GM10266 (cell line): ENCODE results near the gene APRT.
"Not testable (repeated sequence)": the region's sequence is repeated elsewhere in the genome, so short reads cannot be mapped to it uniquely, and the experiment has no call there.

ENCODE experiments used
- DNase-seq: peaks from one replicate; pipeline ENCODE4 v3.0.0; 2012; ENCODE audit errors: extremely low spot score
- TF ChIP-seq, protein P1 (sequence below): IDR thresholded peaks from 2 replicates; pipeline ENCODE4 v1.5.1; 2012; ENCODE audit warnings: mild to moderate bottlenecking, low read depth; ENCODE audit not compliant: control insufficient read depth, insufficient read depth; ENCODE audit errors: missing control alignments

The APRT gene

DNA sequence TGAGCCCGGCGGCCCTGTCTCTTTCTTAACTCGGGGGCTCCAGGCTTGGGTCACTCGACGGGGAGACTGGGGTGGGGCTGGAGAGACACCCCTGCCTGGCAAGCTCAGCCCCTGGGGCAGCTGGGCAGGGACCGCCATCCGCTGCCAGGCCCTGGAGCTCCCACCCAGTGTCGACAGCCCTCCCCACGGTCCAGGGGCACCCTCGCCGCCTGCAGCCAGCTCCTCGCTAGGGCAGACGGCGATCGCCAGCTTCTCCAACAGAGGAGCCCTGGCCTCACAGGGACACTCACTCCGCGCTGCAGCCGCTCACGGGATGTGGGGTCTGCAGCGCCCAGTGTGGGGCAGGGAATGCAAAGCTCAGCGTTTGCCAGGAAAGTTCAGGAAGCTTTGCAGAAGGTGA is 16.0 kb upstream of the APRT start:
- TF ChIP-seq, protein P1, sequence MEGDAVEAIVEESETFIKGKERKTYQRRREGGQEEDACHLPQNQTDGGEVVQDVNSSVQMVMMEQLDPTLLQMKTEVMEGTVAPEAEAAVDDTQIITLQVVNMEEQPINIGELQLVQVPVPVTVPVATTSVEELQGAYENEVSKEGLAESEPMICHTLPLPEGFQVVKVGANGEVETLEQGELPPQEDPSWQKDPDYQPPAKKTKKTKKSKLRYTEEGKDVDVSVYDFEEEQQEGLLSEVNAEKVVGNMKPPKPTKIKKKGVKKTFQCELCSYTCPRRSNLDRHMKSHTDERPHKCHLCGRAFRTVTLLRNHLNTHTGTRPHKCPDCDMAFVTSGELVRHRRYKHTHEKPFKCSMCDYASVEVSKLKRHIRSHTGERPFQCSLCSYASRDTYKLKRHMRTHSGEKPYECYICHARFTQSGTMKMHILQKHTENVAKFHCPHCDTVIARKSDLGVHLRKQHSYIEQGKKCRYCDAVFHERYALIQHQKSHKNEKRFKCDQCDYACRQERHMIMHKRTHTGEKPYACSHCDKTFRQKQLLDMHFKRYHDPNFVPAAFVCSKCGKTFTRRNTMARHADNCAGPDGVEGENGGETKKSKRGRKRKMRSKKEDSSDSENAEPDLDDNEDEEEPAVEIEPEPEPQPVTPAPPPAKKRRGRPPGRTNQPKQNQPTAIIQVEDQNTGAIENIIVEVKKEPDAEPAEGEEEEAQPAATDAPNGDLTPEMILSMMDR, result no peak
- no peak for DNase-seq

DNA sequence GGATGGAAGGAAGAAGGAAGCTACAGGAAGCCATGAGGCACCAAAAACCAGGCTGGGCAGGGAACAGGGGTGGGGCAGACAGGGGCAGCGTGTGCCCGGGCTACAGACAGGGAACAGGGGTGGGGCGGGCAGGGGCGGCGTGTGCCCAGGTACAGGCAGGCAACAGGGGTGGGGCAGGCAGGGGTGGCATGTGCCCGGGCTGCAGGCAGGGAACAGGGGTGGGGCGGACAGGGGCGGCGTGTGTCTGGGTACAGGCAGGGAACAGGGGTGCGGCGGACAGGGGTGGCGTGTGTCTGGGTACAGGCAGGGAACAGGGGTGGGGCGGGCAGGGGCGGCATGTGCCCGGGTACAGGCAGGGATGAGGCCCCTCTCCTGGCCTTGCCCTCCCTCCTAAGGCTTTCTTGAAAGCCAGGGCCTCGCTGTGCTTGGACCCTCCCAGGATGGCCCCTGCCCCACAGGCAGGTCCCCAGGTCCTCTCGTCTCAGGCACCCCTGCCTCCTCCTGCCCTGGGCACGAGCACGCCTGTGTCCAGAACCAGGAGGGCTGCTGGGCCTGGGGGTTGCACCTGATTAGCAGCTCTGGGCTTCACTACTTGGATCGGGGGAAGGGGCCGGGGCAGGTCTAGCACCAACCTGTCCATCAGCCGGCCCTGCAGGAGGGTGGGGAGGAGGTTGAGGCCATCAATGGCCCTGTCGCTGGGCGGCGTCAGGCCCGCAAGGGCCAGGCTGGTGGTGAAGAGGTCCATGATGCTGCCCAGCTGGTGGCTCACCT is 14.5 kb upstream of the APRT start:
- DNase-seq, result no peak
- TF ChIP-seq, protein P1, result no peak

DNA sequence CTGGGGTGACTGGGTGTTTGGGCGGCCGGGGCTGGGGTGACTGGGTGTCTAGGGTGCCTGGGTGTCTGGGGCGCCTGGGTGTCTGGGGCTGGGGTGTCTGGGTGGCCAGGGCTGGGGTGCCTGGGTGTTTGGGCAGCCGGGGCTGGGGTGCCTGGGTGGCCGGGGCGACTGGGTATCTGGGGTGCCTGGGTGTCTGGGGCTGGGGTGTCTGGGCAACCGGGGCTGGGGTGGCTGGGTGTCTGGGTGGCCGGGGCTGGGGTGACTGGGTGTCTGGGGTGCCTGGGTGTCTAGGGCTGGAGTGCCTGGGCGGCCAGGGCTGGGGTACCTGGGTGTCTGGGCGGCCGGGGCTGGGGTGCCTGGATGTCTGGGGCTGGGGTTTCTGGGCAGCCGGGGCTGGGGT is 13.4 kb upstream of the APRT start:
- no peak for DNase-seq
- TF ChIP-seq, protein P1, result no peak

DNA sequence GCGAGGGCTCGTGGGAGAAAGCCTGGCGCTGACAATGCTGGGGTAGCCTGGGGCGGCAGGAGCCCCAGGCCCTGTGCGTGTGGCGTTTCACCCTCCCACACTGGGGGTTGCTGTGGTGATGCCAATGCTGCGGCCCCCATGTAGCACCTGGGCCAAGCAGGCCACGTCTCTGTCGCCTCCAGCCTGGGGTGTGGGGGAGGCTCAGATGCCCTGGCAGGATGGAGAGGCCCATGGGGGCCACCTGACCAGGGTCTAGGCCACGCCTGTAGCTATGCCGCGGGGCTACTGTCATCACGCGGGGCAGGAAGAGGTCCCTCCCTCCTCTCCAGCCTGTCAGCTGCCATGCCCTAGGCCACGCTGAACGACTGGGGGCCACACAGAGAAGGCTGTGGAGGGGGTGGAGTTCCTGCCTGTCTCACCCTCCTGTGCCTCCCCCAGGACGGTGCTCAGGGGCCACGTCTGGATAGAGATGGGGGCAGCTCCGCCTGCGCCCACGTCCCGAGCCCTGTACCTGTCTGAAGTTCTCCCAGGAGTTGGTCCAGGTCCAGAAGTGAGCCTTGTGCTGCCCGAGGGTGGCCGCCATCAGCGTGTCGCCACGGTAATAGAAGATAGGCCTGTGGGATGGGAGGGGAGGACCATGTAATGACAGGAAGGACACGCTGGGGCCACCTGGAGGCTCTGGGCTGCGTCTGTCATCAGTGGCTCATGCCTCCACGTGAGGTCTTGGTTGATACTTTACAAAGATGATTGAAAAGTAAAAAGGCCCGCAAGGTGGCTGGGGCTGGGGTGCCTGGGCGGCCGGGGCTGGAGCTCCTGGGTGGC is 12.7 kb upstream of the APRT start:
- no peak for DNase-seq
- TF ChIP-seq, protein P1, result no peak

DNA sequence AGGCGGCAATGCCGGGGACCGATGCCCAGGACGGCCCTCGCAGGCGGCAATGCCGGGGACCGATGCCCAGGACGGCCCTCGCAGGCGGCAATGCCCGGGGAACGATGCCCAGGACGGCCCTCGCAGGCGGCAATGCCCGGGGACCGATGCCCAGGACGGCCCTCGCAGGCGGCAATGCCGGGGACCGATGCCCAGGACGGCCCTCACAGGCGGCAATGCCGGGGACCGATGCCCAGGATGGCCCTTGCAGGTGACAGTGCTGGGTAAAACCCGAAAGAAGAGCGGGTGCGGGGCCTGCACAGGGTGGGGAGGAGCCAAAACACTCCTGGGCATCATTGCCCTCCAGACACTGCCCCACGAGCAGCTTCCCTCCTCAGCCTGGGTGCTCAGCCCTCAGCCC is 11.9 kb upstream of the APRT start:
- DNase-seq, result not testable (repeated sequence)

DNA sequence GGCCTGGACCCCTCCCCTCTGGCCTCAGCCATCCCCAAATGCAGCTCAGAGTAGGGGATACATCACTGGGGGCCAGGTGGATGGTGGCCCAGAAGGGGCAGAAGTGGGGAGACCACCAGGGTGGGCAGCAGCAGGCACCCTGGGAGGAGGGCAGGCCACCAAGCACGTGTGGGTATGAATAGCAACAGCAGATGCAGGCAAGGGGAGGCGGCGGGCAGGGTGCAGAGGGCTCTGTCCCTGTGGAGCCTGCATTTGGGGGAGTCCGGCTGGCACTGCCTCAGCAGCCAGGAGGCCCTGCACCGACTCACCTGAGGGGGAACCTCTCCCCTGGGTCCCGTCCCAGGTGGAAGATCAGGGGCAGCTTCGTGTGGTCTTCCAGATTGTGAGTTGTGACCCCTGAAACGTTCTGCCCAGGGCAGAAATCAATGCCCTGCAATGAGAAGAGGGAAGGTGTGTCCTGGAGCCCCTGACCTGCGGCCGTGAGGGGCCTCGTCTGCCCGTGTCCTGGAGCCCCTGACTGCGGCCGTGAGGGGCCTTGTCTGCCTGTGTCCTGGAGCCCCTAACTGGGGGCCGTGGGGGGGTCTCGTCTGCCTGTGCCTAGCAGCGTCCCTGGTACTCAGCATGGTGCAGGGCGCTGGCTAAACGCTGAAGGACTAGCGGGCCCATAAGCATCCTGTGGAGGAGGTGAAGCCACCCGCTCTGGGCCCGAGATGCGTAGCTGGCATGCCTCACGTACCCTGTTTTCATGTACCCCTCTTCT is 10.7 kb upstream of the APRT start:
- TF ChIP-seq, protein P1, result no peak
- no peak for DNase-seq

DNA sequence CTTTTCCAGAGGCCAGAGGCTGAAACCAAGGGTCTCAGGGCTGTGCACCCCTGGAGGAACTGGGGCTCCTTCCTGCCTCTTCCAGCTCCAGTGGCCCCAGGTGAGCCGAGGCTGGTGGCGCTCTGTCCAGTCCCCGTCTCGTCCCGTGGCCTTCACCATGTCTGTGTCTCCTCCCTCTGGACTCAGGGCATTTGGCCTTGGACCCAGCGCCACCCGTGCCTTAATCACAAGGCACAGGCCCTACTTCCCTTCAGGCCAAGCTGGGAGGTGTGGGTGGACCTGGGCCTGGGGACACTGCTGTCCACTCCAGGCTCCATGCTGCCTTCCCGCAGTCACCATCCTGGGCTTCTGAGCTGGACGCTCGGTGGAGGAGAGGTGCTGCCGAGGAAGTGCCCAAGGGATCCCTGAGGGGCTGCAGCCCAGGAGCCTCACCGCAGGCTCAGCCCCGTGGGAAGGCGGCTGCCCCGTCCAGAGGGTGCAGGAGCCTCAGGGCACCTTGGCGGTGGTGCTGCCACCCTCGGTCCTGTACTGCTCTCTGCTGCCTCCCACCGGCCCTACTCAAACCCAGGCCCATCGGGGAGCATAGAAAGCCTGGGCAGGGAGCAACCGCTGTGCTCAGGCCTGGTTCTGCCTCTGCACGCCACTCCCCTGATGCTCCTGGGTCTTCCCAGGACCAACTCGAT is 9.6 kb upstream of the APRT start:
- TF ChIP-seq, protein P1, result no peak
- DNase-seq, result no peak
